HCT116 (cell line): ENCODE results near the gene BZW2.

Experiments used
- FOSL1 ChIP-seq: IDR thresholded peaks from 2 replicates; pipeline ENCODE4 v1.6.1; 2012; ENCODE audit warnings: low read depth
- POLR2A ChIP-seq: IDR thresholded peaks from 2 replicates; pipeline ENCODE4 v1.7.0; 2011; ENCODE audit warnings: borderline replicate concordance; ENCODE audit not compliant: insufficient read depth, insufficient read length; ENCODE audit errors: extremely low read depth

DNA sequence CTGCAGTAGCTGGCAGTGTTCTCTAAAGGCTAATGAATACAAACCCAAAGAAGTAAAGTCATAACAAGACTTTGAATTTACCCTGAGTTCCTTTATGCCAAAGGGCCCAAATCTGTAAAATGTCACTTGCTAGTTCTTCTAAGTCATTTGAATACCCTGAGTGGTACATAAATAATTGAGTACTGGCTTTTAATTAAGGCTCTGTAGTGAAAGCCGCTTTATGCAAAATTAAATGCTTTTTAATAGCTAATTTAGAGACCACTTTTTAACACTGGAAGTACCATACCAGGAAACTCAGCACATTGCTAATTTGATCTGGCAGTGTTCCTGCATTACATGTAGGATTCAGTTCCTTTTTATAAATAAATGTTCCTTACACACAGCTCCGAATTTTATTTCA is 83.6 kb downstream of the BZW2 start:
- TF ChIP-seq FOSL1: no peak
- no peak for TF ChIP-seq POLR2A
